GM21515 (cell line): Measurements from ENCODE around the gene TBCD.

Source experiments
- ATAC-seq: cut with Tn5 transposase; IDR thresholded peaks from one replicate; pipeline ENCODE4 v1.9.1; 2021; ENCODE audit not compliant: unreplicated experiment

The TBCD gene

GRCh38 chr17:82751571-82752370 lies at the start of gene TBCD:
Gene TBCD, plus strand, starts transcription at chr17:82752065. Its CDS starts 129 bp downstream, at chr17:82752194.
- peak; percentile 80 for ATAC-seq

GRCh38 chr17:82702231-82702927 lies 49.5 kb upstream of the TBCD start:
- ATAC-seq: no peak

- ATAC-seq: no peak
Measured at GRCh38 chr17:82703036-82703745, 48.7 kb upstream of the TBCD start.

- ATAC-seq: no peak
Measured at GRCh38 chr17:82703935-82704865, 47.7 kb upstream of the TBCD start.

GRCh38 chr17:82704886-82705285 lies 47.0 kb upstream of the TBCD start:
- ATAC-seq: no peak

GRCh38 chr17:82705756-82706155 lies 46.1 kb upstream of the TBCD start:
- ATAC-seq: no peak

- no peak for ATAC-seq
Measured at GRCh38 chr17:82709024-82709675, 42.7 kb upstream of the TBCD start.

GRCh38 chr17:82709676-82710498 lies 42.0 kb upstream of the TBCD start:
- ATAC-seq: no peak

- ATAC-seq: no peak
Measured at GRCh38 chr17:82710499-82711232, 41.2 kb upstream of the TBCD start.

- no peak for ATAC-seq
Measured at GRCh38 chr17:82713071-82713723, 38.7 kb upstream of the TBCD start.

- peak; percentile 59 for ATAC-seq
Measured at GRCh38 chr17:82716203-82717010, 35.5 kb upstream of the TBCD start, which contains the start of gene FN3KRP. Gene FN3KRP, plus strand, starts transcription at chr17:82716706. Its CDS starts 50 bp downstream, at chr17:82716756.

GRCh38 chr17:82718986-82719685 lies 32.7 kb upstream of the TBCD start:
- ATAC-seq: no peak

- ATAC-seq: no peak
Measured at GRCh38 chr17:82720204-82720603, 31.7 kb upstream of the TBCD start.

GRCh38 chr17:82722341-82723013 lies 29.4 kb upstream of the TBCD start:
- ATAC-seq: no peak

- no peak for ATAC-seq
Measured at GRCh38 chr17:82723169-82723807, 28.6 kb upstream of the TBCD start.
